SK-N-MC (cell line): ENCODE measurements around the gene MYT1.
"Not testable (repeated sequence)": the region's sequence is repeated elsewhere in the genome, so short reads cannot be mapped to it uniquely, and the experiment has no call there.

ENCODE experiments used
- DNase-seq: peaks from one replicate; pipeline ENCODE4 v3.0.0-alpha.2; 2011; ENCODE audit warnings: low read depth, low spot score
- H3K27ac ChIP-seq: fragments of 200-600 bp; sonication (generic); 2 replicates; pipeline ENCODE4 v1.5.1; 2016; ENCODE audit warnings: mixed run types
- H3K36me3 ChIP-seq: fragments of 200-600 bp; sonication (generic); 2 replicates; pipeline ENCODE4 v1.6.1; 2017; ENCODE audit warnings: antibody characterized with exemption, low read length, mixed read lengths; ENCODE audit not compliant: insufficient read depth
- H3K4me3 ChIP-seq: fragments of 200-600 bp; sonication (generic); 2 replicates; pipeline ENCODE4 v1.5.1; 2016
- H3K9ac ChIP-seq: fragments of 200-600 bp; sonication (generic); 2 replicates; pipeline ENCODE4 v1.8.0; 2017; ENCODE audit warnings: mixed run types, mixed read lengths; ENCODE audit not compliant: insufficient read length
- H3K9me3 ChIP-seq: fragments of 200-600 bp; sonication (generic); 2 replicates; pipeline ENCODE4 v1.6.1; 2017; ENCODE audit warnings: low read depth, mild to moderate bottlenecking, antibody characterized with exemption, low read length, moderate library complexity, mixed read lengths
- EZH2 ChIP-seq: fragments of 200-600 bp; sonication (generic); IDR thresholded peaks from one replicate; pipeline ENCODE4 v1.6.1; 2017; ENCODE audit warnings: antibody characterized with exemption
- FOXP2 ChIP-seq: optimal IDR thresholded peaks from 2 replicates; pipeline ENCODE3; 2011; ENCODE audit warnings: mild to moderate bottlenecking, moderate library complexity; ENCODE audit not compliant: insufficient read depth; ENCODE audit errors: extremely low read length, control extremely low read depth
- POLR2AphosphoS5 ChIP-seq: IDR thresholded peaks from 2 replicates; pipeline ENCODE4 v1.6.1; 2012; ENCODE audit warnings: mild to moderate bottlenecking, low read depth, low read length, borderline replicate concordance

Gene MYT1

DNA sequence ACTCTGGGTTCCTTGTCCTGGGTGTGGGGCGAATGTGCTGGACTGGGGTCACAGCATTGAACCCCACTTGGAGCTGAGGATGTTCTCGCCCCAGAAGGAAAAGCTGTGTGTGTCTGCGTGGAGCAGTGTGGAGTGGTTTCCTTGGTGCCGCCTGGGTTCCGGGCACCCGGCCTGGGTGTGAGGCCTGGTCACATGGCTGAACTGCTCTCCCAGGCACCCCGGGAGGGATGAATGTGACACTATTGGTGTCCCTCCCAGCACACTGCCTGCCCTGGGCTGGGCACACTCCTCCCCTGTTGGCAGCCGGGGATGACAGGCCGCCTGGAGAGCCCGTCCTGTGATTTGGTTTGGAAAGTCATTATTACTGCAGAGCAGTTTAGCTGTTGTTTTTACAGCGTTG is 12.3 kb downstream of the MYT1 start:
- Histone ChIP-seq H3K4me3 (no peak overlapping the region), H3K9ac (no peak overlapping the region), H3K27ac (no peak overlapping the region), H3K36me3 (no peaks in the 10 kb centered on the region), H3K9me3 (no peaks in the 10 kb centered on the region)
- no peak for DNase-seq
- no peak for TF ChIP-seq POLR2AphosphoS5
- no peak for TF ChIP-seq EZH2
- TF ChIP-seq FOXP2, result no peak

DNA sequence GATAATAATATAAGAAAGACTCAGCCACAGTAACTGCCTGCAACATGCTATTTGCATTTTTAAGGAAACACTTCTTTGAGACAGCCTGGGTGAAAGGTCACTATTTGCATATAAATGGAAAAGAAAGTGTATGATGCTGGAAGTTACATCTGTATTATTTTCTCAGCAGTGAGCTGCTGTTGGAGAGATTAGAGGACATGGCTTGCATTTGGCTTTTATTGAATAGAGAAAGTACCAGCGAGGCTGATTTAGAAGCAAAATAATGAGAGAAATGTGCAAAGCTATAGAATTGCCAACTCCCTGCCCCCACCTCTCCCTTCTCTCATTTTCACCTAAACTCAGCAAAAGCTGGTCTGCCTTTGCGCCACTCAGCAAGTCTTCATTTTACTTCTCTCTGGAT is 12.7 kb downstream of the MYT1 start:
- no peaks in the 10 kb centered on the region for H3K9me3 ChIP-seq
- no peak overlapping the region for H3K4me3 ChIP-seq
- no peaks in the 10 kb centered on the region for H3K36me3 ChIP-seq
- TF ChIP-seq FOXP2, result no peak
- TF ChIP-seq POLR2AphosphoS5, result no peak
- TF ChIP-seq EZH2, result no peak
- no peak overlapping the region for H3K27ac ChIP-seq
- H3K9ac ChIP-seq, result no peak overlapping the region
- DNase-seq, result no peak

DNA sequence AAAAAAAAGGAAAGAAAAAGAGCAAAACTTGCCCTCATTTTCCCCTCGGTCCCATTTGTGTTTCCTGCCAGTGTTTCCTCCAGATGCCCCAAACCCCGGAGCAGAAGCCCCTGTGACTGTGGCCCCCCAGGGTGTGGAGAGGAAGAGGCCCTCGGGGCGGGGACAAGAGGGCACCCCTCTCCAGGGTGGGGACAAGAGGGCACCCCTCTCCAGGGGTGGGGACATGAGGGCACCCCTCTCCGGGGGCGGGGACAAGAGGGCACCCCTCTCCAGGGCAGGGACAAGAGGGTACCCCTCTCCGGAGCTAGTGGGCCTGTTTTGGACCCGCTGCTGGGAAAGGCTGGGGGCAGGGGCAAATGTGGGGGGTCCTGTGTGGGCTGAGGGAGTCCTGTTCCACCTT is 13.1 kb downstream of the MYT1 start:
- no peak for TF ChIP-seq FOXP2
- no peak for TF ChIP-seq EZH2
- TF ChIP-seq POLR2AphosphoS5, result no peak
- Histone ChIP-seq H3K9ac (no peak overlapping the region), H3K9me3 (no peaks in the 10 kb centered on the region), H3K27ac (no peak overlapping the region), H3K36me3 (no peaks in the 10 kb centered on the region), H3K4me3 (no peak overlapping the region)
- no peak for DNase-seq

DNA sequence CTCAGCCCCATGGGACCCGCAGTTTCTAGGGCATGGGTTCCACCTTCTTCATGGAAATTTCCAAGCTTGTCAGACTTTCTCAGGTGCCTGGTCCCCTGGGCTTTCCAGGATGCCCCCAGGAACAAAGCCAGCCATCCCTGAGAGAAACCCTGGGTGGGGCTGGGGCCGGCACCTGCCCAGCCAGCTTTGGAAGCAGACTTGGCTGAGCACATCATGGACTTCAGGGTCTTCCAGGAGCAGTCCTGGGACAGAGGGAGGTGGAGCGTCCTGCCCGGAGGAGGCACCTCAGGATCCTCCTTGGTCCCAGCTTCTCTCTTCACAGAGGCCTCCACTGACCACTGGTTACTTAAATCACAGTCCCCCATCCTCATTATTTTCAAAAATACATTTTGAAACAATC is 13.5 kb downstream of the MYT1 start:
- Histone ChIP-seq H3K36me3 (no peaks in the 10 kb centered on the region), H3K27ac (no peak overlapping the region), H3K4me3 (no peak overlapping the region), H3K9ac (no peak overlapping the region), H3K9me3 (no peaks in the 10 kb centered on the region)
- no peak for TF ChIP-seq FOXP2
- TF ChIP-seq EZH2, result no peak
- TF ChIP-seq POLR2AphosphoS5, result no peak
- DNase-seq, result no peak

DNA sequence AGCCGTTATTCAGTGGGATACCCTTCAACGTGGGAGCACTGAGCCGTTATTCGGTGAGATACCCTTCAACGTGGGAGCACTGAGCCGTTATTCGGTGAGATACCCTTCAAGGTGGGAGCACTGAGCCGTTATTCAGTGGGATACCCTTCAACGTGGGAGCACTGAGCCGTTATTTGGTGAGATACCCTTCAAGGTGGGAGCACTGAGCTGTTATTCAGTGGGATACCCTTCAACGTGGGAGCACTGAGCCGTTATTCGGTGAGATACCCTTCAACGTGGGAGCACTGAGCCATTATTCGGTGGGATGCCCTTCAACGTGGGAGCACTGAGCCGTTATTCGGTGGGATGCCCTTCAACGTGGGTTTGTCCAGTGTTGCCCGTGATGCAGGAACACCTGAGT is 14.7 kb downstream of the MYT1 start:
- not testable (repeated sequence) for H3K9ac ChIP-seq, H3K27ac ChIP-seq, H3K9me3 ChIP-seq, H3K4me3 ChIP-seq, H3K36me3 ChIP-seq, DNase-seq

DNA sequence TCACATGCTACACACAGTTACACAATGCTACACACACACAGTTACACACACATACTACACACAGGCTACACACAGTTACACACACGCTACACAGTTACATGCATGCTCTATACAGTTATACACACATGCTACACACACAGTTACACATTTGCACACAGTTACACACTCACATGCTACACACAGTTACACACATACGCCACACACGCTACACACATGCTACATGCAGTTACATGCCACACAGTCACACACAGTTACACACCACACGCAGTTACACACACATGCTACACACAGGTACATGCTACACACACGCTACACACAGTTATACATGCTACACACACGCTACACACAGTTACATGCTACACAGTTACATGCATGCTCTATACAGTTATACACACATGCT is 15.6 kb downstream of the MYT1 start:
- TF ChIP-seq POLR2AphosphoS5 (no peak), FOXP2 (no peak), EZH2 (no peak)
- 0 out of 2 replicates have a peak, but pooled peaks cover 2% of the 10 kb centered on the region for H3K9me3 ChIP-seq
- DNase-seq, result no peak
- no peaks in the 10 kb centered on the region for H3K36me3 ChIP-seq
- H3K4me3 ChIP-seq, result no peak overlapping the region
- no peak overlapping the region for H3K27ac ChIP-seq
- no peak overlapping the region for H3K9ac ChIP-seq

DNA sequence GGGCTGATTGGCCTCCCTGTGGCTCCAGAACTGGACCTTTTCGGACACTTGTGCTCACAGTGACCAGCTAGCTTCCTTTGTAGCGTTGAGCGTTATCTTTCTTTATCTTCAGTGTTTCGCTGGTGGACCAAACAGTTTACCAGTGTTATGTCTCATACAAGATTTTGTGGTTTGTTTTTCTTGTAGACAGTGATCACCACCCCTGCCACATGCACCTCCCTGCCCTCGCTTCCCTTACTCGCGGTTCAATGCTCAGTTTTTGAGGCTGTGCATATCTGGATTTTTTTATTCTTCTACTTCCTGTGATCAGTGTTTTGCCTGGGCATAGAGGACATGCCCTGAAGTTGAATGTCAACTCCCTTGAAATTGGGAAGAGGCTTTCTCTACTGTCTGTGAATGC is 16.4 kb downstream of the MYT1 start:
- Histone ChIP-seq H3K9ac (no peak overlapping the region), H3K4me3 (no peak overlapping the region), H3K27ac (no peak overlapping the region), H3K9me3 (0 out of 2 replicates have a peak, but pooled peaks cover 2% of the 10 kb centered on the region), H3K36me3 (no peaks in the 10 kb centered on the region)
- TF ChIP-seq POLR2AphosphoS5 (no peak), FOXP2 (no peak), EZH2 (no peak)
- DNase-seq, result no peak

DNA sequence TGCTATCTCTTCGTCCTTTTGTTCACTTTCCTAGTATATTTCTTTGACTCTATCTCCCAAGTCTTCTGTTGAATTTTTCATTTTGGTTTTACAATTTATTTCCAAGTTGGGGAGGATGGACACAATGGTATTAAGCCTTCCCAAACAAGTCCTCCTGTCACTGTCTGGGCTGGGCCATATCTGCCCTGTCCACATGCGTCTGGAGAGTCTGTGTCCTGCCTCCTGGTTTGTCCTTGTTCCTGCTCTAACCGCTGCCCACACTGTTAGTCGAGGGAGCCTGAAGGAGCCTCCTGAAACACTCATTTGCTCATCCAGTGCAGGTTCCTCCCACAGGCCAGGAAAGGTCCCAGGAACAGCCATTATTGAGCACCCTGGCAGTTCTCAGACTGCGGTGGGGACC is 17.1 kb downstream of the MYT1 start:
- Histone ChIP-seq H3K4me3 (no peak overlapping the region), H3K9ac (no peak overlapping the region), H3K27ac (no peak overlapping the region), H3K36me3 (no peaks in the 10 kb centered on the region), H3K9me3 (0 out of 2 replicates have a peak, but pooled peaks cover 2% of the 10 kb centered on the region)
- no peak for DNase-seq
- no peak for TF ChIP-seq POLR2AphosphoS5
- no peak for TF ChIP-seq FOXP2
- TF ChIP-seq EZH2, result no peak

DNA sequence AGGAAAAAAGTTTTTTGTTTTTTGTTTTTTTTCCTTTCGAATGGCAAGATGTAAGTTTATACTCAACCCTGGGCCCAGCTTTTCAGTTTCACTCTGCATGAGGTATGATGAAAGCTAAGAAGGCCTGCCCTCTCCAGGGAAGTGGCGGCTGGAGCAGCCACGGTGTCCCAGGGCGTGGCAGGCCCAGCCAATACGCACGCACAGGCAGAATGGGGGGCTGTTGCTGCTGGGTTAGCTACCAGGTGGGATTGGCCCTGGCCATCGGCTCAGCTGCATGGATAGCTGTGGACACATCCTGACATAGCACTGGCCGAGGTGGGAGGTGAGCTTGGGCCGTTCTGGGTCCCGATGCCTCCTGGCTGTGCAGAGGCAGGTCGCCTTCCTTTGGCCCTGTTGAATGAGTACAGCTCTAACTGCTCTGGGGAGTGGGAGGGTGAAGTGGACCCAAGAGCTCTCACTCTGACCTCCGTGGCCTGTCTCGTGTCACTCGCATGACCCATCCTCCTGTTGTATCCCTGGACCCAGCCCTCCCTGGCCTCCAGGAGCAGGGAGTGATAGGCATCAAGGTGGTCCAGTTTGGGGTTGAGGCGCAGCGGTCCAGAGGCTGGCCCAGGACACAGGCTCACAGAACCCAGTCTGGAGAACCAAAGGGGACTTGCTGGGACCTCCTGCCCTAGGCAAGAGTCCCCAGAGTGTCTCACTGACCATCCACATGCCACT is 18.1 kb downstream of the MYT1 start:
- Histone ChIP-seq H3K4me3 (no peak overlapping the region), H3K36me3 (no peaks in the 10 kb centered on the region), H3K9me3 (0 out of 2 replicates have a peak, but pooled peaks cover 2% of the 10 kb centered on the region), H3K9ac (no peak overlapping the region), H3K27ac (no peak overlapping the region)
- no peak for TF ChIP-seq POLR2AphosphoS5
- no peak for TF ChIP-seq FOXP2
- TF ChIP-seq EZH2, result no peak
- no peak for DNase-seq
